H7 (cell line): ENCODE results near the gene KATNB1. TPM values are rescaled to one million over a fixed set of nuclear protein-coding genes. Genes with fewer than 3 reads are reported as not detected.

Source experiments
- DNase-seq: peaks from one replicate; pipeline ENCODE4 v3.0.0; 2012
- H3K27me3 ChIP-seq: 2 replicates; pipeline ENCODE4 v1.6.0; 2011; ENCODE audit warnings: mild to moderate bottlenecking, low read length; ENCODE audit not compliant: control insufficient read depth, insufficient read depth
- H3K36me3 ChIP-seq: replicated peaks from 2 replicates; pipeline ENCODE4 v1.5.1; 2011; ENCODE audit warnings: low read length; ENCODE audit not compliant: control insufficient read depth, insufficient read depth
- H3K4me3 ChIP-seq: 2 replicates; pipeline ENCODE4 v1.5.1; 2011; ENCODE audit warnings: low read depth, mild to moderate bottlenecking, control low read depth, low read length, moderate library complexity; ENCODE audit not compliant: insufficient read depth
- total RNA-seq: library from RNA; depleted of rRNA; stranded (reverse); fragments of >200 nt; shearing (Covaris generic); gene quantifications from 2 replicates; pipeline ENCODE4 v1.2.3, GENCODE V29; 2014; rRNA removed

The KATNB1 gene
- total RNA-seq, 1 experiment from 2014 or later = 80.6 TPM

DNA sequence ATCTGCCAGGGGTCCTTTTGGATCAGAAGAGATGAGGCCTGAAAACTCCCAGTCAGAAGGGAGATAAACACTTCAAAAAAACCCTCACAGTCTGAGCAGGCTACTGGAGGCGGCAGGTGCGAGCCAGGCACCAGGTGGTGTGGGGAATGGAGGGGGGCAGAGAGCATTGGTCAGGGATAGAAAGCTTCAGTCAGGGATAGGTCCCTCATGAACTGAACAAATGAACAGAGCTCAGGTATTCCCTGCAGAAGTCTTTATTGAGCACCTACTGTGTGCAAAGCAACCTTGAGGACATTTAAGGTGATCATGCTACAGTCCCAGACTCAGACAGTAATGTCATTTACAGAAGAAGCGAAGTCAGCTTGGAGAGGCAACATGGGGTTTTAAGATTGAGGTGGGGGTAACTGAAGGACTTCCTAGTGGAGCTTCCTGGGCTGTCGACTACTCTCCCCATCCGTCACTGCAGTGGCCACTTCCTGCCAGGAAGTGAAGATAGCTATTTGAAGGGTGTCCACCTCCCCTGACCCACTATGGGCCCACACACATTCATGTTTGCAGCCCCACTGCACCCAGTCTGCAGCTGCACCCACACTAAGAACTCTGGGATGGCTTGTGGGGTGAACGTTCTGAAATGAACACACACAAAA is 63.5 kb downstream of the KATNB1 start:
- Histone ChIP-seq H3K36me3 (no peaks in the 10 kb centered on the region), H3K4me3 (no peak overlapping the region), H3K27me3 (no peaks in the 10 kb centered on the region; the same call in 1 of the 2 replicates)
- DNase-seq = peak; percentile 21

DNA sequence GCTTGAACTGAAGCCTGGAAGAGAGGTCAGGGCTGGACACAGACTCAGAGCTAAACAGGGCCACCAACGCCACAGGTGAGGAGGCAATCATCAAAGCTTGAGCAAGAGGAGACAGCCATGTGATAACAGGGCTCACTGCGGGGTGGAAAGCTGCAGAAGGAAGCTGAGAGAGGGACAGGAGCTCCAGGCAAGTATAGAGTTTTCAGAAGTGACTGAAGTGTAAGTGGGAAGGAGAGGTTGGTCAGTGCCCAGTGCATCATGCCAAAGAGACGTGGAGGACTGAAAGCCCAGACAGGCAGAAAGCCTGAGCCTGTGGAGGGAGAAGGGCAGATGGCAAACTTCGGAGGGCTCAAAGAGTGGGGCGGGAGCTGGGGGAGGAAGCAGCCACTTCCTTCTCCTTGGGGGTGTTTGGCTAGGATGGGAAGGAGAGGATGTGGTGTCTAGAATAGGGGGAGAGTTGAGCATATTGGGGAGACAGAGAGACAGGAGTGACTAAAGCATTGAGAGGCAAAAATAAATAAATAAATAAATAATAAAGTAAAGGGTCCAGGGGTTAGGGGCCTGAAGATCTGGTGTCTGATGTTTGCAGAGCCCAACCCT is 64.1 kb downstream of the KATNB1 start:
- Histone ChIP-seq H3K36me3 (no peaks in the 10 kb centered on the region), H3K4me3 (no peak overlapping the region), H3K27me3 (no peaks in the 10 kb centered on the region; the same call in 1 of the 2 replicates)
- peak; percentile 19 for DNase-seq

DNA sequence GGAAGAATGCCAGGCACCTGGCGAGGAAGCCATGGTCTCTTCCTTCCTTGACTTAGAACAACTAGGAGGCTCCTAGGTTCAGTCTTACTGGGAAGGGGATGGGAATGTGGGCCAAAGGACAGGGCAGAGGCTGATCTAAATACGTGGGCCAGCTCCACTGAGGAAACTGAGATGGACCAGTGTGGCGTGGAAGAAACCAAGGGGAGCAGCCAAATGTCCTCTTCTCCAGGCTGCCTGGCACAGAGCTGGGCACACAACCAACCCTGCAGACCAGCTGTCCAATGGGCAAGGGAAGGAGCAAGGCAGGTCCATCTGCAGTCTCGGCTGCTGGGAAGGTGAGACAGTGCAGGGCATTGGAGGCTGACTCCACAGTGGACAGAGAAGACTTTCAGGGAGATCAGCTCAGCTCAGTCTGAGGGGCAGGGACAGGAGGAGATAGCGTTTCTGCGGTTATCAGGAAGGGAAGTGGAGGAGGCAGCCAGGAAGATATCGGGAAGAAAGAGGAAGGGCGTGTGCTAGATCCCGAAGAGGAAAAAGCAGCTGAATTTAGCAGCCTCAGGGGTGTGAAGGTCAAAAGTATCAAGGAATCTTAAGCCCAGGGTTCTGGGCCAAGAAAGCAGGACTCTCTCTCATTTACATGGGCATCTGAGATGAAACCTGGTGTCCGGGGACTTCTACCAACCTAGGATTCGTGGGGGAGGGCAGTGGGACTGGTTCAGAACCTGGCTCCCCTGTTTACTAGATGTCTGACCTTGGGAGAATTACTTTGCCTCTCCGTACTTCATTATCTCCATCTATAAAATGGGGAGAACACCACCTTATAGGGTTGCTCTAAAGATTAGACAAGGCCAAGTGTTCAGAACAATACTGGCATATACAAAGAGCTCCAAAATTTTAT is 64.9 kb downstream of the KATNB1 start:
- H3K4me3 ChIP-seq = no peak overlapping the region
- H3K36me3 ChIP-seq = no peaks in the 10 kb centered on the region
- peak; percentile 13 for DNase-seq
- H3K27me3 ChIP-seq = no peaks in the 10 kb centered on the region; the same call in 1 of the 2 replicates

DNA sequence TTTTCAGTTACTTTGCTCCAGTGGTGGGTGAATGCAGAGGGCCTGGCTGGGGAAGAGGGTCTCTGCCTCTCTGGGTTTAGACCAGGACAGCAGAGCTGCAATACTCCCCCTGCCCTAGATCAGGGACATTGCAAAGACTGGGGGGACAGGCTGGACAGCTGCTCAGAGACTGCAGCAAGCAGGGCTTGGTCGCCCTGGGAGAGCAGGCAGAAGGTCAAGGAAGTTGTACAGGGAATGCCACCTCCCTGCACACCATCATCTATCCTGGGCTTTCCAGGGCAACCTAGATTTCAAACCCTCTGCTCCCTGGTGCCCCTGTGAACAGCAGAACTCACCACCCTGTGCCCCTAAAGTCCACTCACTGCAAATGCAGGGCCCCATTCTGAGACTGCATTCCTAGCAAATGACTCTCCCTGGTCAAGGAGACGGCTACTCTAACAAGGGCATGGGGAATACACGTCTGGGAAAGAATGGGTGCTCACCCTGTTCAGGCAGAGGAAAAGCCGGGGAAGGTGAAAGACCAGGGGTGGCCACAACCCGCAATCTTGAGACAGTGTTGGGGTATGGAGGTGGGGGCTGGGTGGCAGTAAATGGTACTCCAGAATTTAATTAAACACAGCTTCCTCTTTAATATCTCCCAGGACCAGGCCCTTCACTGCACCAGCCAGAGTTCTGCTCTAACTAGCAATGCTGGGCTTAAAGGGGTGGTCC is 65.7 kb downstream of the KATNB1 start:
- DNase-seq = peak; percentile 56
- no peaks in the 10 kb centered on the region for H3K36me3 ChIP-seq
- no peaks in the 10 kb centered on the region; the same call in 1 of the 2 replicates for H3K27me3 ChIP-seq
- peak overlapping the region; percentile 64 for H3K4me3 ChIP-seq

DNA sequence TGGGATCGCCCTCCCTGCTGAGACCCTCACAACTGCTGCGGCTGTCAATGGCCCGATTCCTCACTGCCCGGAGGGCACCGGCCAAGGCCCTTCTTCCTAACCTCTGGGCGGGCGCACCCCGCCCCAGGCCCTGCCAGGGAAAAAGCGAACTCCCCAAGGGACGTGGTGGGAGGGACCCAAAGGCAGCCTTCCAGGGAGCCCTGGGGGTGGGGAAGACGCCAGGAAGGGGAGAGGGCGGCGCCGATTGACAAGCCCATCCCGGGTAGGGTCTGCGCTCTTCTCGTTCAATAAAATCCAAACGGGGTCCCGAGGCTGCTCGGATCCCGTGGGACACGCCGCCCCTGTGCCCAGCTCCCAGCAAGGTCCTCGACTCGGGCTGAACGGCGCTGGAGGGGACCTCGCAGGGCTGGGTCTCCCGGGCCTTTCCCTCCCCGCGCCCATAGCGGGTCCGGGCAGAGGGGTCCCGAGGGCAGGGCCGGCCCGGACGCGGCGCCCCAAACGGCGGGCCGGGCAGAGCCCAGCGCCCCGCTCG is 66.3 kb downstream of the KATNB1 start:
- Histone ChIP-seq H3K27me3 (no peaks in the 10 kb centered on the region; the same call in 1 of the 2 replicates), H3K36me3 (no peaks in the 10 kb centered on the region), H3K4me3 (peak overlapping the region; percentile 64)
- DNase-seq = peak; percentile 85

DNA sequence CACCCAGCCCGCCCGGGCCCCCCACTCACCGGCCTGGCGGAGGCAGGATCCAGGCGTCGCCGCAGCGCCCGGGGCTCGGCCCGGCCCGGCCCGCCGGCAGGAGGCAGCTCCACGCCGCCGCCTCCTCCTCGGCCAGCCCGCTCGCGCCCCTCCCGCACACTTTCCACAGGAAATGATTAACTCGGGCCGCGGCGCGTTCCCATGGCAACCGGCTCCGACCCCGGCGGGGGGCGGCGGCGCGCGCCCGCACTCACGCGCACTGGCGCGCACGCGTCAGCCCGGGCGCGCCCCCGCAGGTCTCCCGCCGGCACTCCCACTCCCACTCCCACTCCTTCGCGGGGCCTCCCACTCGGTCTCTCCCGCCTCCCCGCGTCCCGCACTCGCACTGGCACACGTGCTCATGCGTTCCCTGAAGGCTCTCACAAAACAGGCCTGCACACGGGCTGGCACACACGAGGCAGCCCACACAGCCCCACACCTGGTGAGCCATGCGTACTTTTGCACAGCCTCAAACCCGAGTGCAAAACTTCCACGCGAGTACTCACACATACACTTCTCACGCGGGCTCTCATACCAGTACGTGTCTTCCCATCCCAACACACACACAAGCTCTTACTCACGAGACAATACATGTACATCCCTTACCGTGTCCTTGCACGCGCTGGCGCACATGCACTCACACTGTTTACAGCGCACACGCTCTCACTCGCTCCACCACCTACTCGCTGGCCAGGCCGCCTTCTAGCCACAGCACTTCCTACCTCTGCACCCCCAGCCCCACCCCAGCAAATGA is 67.0 kb downstream of the KATNB1 start, which contains the start of gene KIFC3:
TSS of gene KIFC3 (minus strand) at position 151 of the 793 bp plus-strand sequence. CDS start 4,248 bp downstream, outside the sequence.
- no peak for DNase-seq
- Histone ChIP-seq H3K4me3 (peak within 1 kb of the TSS; percentile 64), H3K27me3 (no peaks in the 10 kb centered on the region), H3K36me3 (no peaks in the 10 kb centered on the region)

DNA sequence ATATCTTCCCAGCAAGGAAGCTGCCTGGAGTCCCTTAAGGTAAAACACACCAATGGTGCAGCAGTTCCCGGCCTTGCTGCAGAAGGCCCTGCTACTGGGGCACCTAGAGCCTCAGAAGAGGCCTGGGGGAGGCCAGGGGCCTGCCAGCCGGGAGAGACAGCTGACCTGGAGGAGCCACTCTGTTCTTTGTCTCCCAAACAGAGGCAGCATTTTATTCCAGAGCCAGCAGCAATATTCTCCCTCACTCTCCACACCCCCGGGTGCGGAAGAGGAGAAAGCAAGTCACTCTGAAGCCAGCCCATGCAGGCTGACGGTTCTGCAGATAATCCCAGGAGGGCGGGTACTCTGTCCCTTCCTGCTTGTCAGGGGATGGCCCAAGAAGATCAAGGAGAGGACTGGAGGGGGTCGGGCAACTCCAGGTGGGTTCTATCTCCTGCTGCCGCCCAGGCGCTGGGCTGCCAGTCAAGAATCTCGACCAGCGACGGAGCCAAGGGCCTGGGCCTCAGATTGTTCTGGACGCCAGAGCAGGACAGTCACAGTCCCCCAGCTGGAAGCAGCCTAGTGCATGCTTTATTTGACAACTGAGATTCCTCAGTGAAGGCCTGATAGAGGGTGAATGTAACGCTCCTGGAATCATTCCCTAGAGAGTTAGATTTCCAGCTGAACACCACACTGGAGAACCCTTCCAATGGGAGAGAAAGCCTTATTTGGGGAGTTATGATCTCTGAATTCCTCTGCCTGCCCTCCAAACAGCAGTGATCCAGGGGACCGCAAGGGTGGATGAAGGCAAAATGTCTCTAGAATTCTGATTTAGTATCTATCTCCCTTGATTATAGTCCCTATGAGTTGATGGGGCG is 67.8 kb downstream of the KATNB1 start:
- peak overlapping the region; percentile 64; the same call in 1 of the 2 replicates for H3K4me3 ChIP-seq
- H3K27me3 ChIP-seq = no peaks in the 10 kb centered on the region
- no peaks in the 10 kb centered on the region for H3K36me3 ChIP-seq
- DNase-seq = peak; percentile 73

DNA sequence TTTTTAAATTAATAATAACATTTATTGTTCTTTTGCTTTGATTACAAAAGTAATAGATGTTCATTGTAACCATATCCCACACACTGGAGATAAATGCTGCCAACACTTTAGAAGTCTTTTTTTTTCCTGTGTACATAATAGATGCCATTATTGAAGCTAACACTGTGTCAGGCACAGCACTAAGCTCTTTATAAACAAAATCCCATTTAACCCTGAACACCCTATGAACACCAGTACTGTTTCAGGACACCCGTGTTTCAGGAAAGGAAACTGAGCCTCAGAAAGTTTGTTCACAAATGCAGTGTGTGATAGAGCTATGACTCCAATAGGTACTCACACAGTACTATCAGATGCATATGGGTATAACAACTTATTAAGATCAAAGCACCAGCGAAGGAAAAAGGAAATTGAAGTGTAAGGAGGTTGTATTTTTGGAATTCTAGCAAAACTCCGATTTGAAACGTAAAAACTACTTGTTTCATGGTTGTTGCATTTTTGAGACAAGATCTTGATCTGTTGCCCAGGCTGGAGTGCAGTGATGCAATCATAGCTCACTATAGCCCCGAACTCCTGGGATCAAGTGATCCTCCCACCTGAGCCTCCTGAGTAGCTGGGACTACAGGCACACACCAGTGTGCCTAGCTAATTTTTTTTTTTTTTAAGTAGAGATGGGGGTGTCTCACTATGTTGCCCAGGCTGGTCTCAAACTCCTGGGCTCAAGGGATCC is 68.7 kb downstream of the KATNB1 start:
- Histone ChIP-seq H3K27me3 (no peaks in the 10 kb centered on the region), H3K4me3 (no peak overlapping the region), H3K36me3 (no peaks in the 10 kb centered on the region)
- DNase-seq = no peak

DNA sequence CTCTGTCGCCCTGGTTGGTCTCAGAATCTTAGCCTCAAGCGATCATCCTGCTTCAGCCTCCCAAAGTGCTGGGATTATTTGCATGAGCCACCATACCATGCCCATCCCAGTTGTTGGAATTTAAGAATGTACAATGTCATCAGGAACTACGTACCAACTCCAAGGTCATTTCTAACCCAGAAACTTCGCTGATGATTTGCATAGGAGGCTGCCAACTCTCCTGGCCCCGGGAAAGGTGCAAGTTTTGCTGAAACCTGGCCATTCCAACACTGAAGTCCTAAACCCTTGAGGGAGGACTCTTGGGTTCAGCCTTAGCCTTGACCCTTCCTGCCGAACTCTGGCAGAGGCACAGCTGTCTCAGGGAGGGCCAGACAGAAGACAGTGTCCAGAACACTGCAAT is 69.6 kb downstream of the KATNB1 start:
- DNase-seq = no peak
- no peaks in the 10 kb centered on the region for H3K36me3 ChIP-seq
- H3K4me3 ChIP-seq = no peak overlapping the region
- H3K27me3 ChIP-seq = no peaks in the 10 kb centered on the region

Other genes with a start within 250 kb of the KATNB1 start
- gene DOK4, start 249.3 kb upstream of the KATNB1 start, total RNA-seq = 15.3 and 15.7 TPM in 2 replicates
- 9.3 and 10.4 TPM in 2 replicates for gene CCDC102A, start 199.2 kb upstream of the KATNB1 start, total RNA-seq
- 6.2 and 6.4 TPM in 2 replicates for gene ADGRG5, start 193.1 kb upstream of the KATNB1 start, total RNA-seq
- 0.38 and 0.44 TPM in 2 replicates for gene ADGRG1, start 107.1 kb upstream of the KATNB1 start, total RNA-seq
- gene ADGRG3, start 67.5 kb upstream of the KATNB1 start, total RNA-seq = 0.07 and 0.67 TPM in 2 replicates
- gene DRC7, start 41.0 kb upstream of the KATNB1 start, total RNA-seq = 0.03 TPM in 1 of 2 replicates, not detected in the other
- 15.9 and 20.4 TPM in 2 replicates for gene KIFC3, start 66.7 kb downstream of the KATNB1 start, total RNA-seq
- gene CNGB1, start 235.4 kb downstream of the KATNB1 start, total RNA-seq = not detected in 2 replicates